ENCODE data around the gene UNCX. TPM values are rescaled to one million over a fixed set of nuclear protein-coding genes. Genes with fewer than 3 reads are reported as not detected.

Gene UNCX
- total RNA-seq, 1 donor from 2014 or later: not detected

DNA sequence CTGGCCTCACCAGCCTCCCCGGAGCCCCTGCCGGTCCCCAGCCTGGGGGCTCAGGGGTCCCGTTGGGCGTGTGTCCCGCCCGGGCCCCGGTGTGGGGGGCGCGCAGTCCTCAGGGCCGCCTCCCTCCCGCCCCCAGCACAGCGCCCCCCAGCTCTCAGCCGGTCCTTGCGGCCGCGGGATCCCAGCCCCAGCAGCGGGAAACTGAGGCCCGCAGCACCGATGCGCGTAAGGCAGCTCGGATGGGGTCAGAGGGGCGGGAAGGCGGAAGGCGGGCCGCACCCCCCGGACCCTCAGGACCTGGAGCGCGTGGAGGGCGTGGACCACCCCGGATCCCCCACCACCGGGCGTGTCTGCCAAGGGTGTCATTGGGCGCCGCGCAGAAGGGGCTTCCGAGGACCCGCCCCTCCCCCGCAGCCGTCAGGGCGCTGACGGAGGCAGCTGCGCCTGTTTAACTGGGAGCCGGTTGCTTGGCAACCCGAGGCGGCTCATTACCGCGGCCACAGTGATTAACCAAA, 14.9 kb downstream of the UNCX start:
- TF ChIP-seq CTCF (IDR thresholded peaks at IDR 0.05): no peak
- DNase-seq (no peak), ATAC-seq (peak in 1 of 2 donors; percentile 7)
- Histone ChIP-seq H3K9me3 (no peaks in the 10 kb centered on the region), H3K36me3 (no peaks in the 10 kb centered on the region), H3K4me3 (no peak overlapping the region), H3K4me1 (peaks cover 22% of the 10 kb centered on the region), H3K27ac (no peak overlapping the region), H3K27me3 (ENCODE audit: low read depth) (peaks cover 100% of the 10 kb centered on the region)
- intact Hi-C loops (cut with DNase I): no loop called here

DNA sequence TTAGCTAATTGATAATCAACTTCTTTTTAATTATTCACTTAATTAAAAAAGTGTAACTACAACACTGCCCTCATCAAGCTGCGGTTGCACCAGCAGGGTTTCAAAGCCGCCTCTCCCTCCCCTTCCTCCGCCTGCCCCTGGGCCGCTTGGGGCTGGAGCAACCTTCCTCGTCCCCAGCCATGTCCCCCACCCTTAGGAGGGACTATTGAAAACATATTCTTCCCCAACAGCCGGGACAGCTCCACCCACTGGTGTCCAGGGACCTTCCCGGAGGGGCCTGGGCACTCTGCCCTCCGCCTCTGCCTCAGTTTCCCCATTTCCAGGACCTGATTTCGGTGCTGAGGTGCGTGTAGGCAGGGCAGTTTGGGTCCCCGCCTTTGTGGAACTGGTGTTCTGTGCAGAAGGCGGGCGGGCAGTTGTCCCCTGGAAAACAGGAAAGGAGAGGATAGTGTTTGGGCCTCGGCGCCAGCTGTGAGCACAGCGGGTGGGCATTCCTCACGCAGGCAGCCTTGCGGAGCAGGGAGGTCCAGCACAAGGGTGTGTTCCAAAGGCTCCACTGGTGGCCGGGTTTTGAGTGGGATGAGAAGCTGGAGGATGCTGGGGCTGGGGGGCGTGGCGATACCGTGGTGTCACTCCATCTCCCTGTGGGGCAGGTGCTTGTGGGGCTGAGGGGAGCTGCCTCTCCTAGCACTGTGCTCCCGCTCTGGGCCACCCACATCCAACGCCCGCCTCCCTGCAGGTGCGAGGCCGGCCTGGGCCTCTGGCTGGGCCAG, 15.7 kb downstream of the UNCX start:
- no peak for TF ChIP-seq CTCF (IDR thresholded peaks at IDR 0.05)
- H3K9me3 ChIP-seq: no peaks in the 10 kb centered on the region
- peaks cover 100% of the 10 kb centered on the region for H3K27me3 ChIP-seq (ENCODE audit: low read depth)
- intact Hi-C loops (cut with DNase I): no loop called here
- H3K4me1 ChIP-seq: peaks cover 22% of the 10 kb centered on the region
- no peak overlapping the region for H3K27ac ChIP-seq
- no peak overlapping the region for H3K4me3 ChIP-seq
- ATAC-seq (no peak), DNase-seq (peak; percentile 39)
- no peaks in the 10 kb centered on the region for H3K36me3 ChIP-seq

DNA sequence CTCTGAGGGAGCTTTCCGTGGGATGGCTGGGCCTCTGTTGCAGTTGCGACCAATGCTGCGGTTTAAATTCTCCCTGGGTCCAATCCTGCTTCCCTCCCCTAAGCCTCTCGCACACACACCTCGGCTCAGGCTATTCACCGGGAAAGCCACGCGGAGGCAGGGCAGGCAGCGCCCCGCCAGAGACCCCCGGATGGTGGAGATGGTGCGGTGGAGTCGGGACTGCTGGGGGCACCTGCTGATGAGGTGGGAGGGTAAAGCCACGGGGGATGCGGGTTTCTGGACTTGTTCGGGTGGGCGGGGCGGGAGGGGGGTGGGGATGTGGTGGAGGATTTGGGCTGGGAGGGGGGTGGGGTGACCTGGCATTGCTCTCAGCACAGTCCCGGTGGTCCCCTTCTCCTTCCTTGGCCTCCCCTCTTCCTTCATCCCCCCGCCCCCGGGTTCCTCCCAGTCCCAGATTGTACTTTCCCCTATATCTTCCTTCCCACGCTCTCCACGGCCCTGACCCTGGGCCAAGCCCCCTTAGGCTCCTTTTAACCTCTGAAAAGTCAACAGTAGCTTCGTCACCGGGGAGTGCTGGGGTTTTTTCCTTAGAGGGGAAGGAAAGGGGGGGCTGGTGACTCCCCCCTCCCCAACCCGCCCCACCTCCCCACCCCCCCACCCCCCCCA, 16.4 kb downstream of the UNCX start:
- peaks cover 100% of the 10 kb centered on the region for H3K27me3 ChIP-seq (ENCODE audit: low read depth)
- intact Hi-C loops (cut with DNase I): no loop called here
- H3K27ac ChIP-seq: no peak overlapping the region
- no peak for TF ChIP-seq CTCF (IDR thresholded peaks at IDR 0.05)
- H3K36me3 ChIP-seq: no peaks in the 10 kb centered on the region
- no peak overlapping the region for H3K4me3 ChIP-seq
- ATAC-seq (no peak), DNase-seq (peak; percentile 26)
- no peaks in the 10 kb centered on the region for H3K9me3 ChIP-seq
- peaks cover 22% of the 10 kb centered on the region for H3K4me1 ChIP-seq

DNA sequence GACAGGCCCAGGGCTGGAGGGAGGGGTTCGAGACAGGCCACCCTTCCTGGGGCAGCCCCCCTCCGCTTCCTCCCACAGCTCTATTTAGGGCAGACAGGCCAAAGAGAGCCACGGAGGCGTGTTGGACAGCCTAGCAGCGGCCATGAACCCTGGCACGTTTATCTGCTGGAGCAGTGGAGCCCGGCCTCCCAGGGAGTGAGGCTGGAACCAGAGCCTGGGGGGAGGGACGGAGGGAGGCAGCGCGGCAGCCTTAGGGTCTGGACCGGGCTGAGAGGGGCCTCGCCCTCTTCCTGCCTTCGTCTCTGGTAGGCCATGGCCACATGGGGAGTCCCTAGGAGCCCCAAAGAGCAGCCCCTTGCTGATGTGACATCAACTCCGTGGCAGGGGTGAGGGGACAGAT, 17.1 kb downstream of the UNCX start:
- ATAC-seq (no peak), DNase-seq (peak; percentile 33)
- Histone ChIP-seq H3K4me3 (no peak overlapping the region), H3K27me3 (ENCODE audit: low read depth) (peaks cover 100% of the 10 kb centered on the region), H3K9me3 (no peaks in the 10 kb centered on the region), H3K36me3 (no peaks in the 10 kb centered on the region), H3K4me1 (peaks cover 22% of the 10 kb centered on the region), H3K27ac (no peak overlapping the region)
- intact Hi-C loops (cut with DNase I): no loop called here
- TF ChIP-seq CTCF (IDR thresholded peaks at IDR 0.05): no peak

GRCh38 chr7:1250901-1251300, 18.2 kb downstream of the UNCX start:
- no peak overlapping the region for H3K27ac ChIP-seq
- H3K27me3 ChIP-seq (ENCODE audit: low read depth): peaks cover 100% of the 10 kb centered on the region
- no peak for ATAC-seq
- intact Hi-C loops (cut with DNase I): no loop called here
- peak; percentile 40 for DNase-seq
- peaks cover 22% of the 10 kb centered on the region for H3K4me1 ChIP-seq
- no peak overlapping the region for H3K4me3 ChIP-seq
- H3K36me3 ChIP-seq: no peaks in the 10 kb centered on the region
- no peaks in the 10 kb centered on the region for H3K9me3 ChIP-seq
- TF ChIP-seq CTCF (IDR thresholded peaks at IDR 0.05): no peak
